Panc1 (cell line): ENCODE measurements around the gene C2orf81. TPM values are rescaled to one million over a fixed set of nuclear protein-coding genes. Genes with fewer than 3 reads are reported as not detected.
A peak's percentile ranks its signal among the peaks of the same experiment; 100 is the strongest.

Experiments
- ATAC-seq: fragments of 200-7000 bp; cut with Tn5 transposase; 2 replicates; pipeline ENCODE4 v1.9.1; 2020; ENCODE audit warnings: mild to moderate bottlenecking, moderate library complexity
- BruUV-seq: library from RNA; stranded (reverse); fragments of 400-500 nt; replicated peaks from 2 replicates; lab custom pipeline; 2021; lab: Mats Ljungman, UMichigan
- CTCF ChIA-PET: fragments of 300-600 bp; sonication (Branson Sonifier 250); formaldehyde crosslinking; loops from one replicate; lab custom pipeline; 2022; ENCODE audit warnings: antibody characterized with exemption; lab: Charles Lee
- POLR2A ChIA-PET: fragments of 300-600 bp; sonication (Branson Sonifier 250); formaldehyde crosslinking; loops from one replicate; lab custom pipeline; 2022; ENCODE audit warnings: antibody characterized with exemption; lab: Charles Lee
- DNase-seq: peaks from one replicate; pipeline ENCODE4 v3.0.0-alpha.2; 2010; ENCODE audit warnings: low read depth, low spot score
- H3K27ac ChIP-seq: 2 replicates; pipeline ENCODE4 v1.5.1; 2011; ENCODE audit warnings: mild to moderate bottlenecking, low read length, inconsistent platforms
- H3K27me3 ChIP-seq: fragments of 200-500 bp; sonication (Bioruptor generic); 2 replicates; pipeline ENCODE4 v1.6.0; 2014; ENCODE audit warnings: low read length, inconsistent platforms; ENCODE audit not compliant: control insufficient read depth, insufficient read depth
- H3K36me3 ChIP-seq: fragments of 200-500 bp; sonication (Bioruptor generic); 2 replicates; pipeline ENCODE4 v1.5.1; 2014; ENCODE audit warnings: inconsistent platforms, mild to moderate bottlenecking, low read length, moderate library complexity; ENCODE audit not compliant: control insufficient read depth, insufficient read depth
- H3K4me1 ChIP-seq: 2 replicates; pipeline ENCODE4 v1.5.1; 2011; ENCODE audit warnings: inconsistent platforms, mild to moderate bottlenecking, low read length, moderate library complexity; ENCODE audit not compliant: control insufficient read depth, insufficient read depth
- H3K4me3 ChIP-seq, 2 experiments: 2 replicates each; pipeline ENCODE4 v1.5.1; 2011 to 2012; ENCODE audit warnings: low read depth in 2 of 2, low read length in 2 of 2, mild to moderate bottlenecking in 2 of 2, inconsistent platforms in 1 of 2, moderate library complexity in 1 of 2
- H3K9me3 ChIP-seq: fragments of 200-500 bp; sonication (Bioruptor generic); 2 replicates; pipeline ENCODE4 v1.5.1; 2014; ENCODE audit warnings: low read depth, mild to moderate bottlenecking, inconsistent platforms, low read length, moderate library complexity; ENCODE audit not compliant: control insufficient read depth, insufficient read depth
- POLR2AphosphoS5 ChIP-seq: IDR thresholded peaks from 2 replicates; pipeline ENCODE4 v1.6.1; 2012; ENCODE audit warnings: mild to moderate bottlenecking, low read depth, low read length, moderate library complexity
- REST ChIP-seq, 2 experiments: IDR thresholded peaks; 2 replicates each; pipeline ENCODE4 v1.6.1; 2011 to 2012; ENCODE audit warnings: low read depth in 2 of 2, control low read depth in 1 of 2, low read length in 1 of 2, mild to moderate bottlenecking in 1 of 2, moderate library complexity in 1 of 2; ENCODE audit not compliant: insufficient read depth in 1 of 2
- SIN3A ChIP-seq: IDR thresholded peaks from 2 replicates; pipeline ENCODE4 v1.6.1; 2012; ENCODE audit warnings: low read depth, mild to moderate bottlenecking, low read length, moderate library complexity, borderline replicate concordance; ENCODE audit not compliant: insufficient read depth
- TCF7L2 ChIP-seq: IDR thresholded peaks from 2 replicates; pipeline ENCODE4 v1.6.1; 2011; ENCODE audit warnings: mild to moderate bottlenecking, low read depth, low read length, inconsistent platforms
- in situ Hi-C: cut with HindIII; loops from 2 replicates; pipeline ENCODE4 v1.10.0; 2016; ENCODE audit warnings: low sequenced_read_pairs, low pct_unique_long_range_greater_than_20kb
- intact Hi-C: fragments of 100-400 bp; cut with micrococcal nuclease; formaldehyde crosslinking; loops from one replicate; pipeline ENCODE4 v1.10.0; 2022; ENCODE audit not compliant: unreplicated experiment
- total RNA-seq: library from RNA; stranded (reverse); gene quantifications from one replicate; pipeline ENCODE4 v1.2.1, GENCODE V29; 2021; ENCODE audit not compliant: unreplicated experiment
- TF ChIP-seq, protein P1 (sequence below): fragments of 450-650 bp; IDR thresholded peaks from 2 replicates; pipeline ENCODE4 v1.5.1; 2017; ENCODE audit warnings: mild to moderate bottlenecking

Gene C2orf81
- total RNA-seq, 1 experiment from 2014 or later, result 3.9 TPM

DNA sequence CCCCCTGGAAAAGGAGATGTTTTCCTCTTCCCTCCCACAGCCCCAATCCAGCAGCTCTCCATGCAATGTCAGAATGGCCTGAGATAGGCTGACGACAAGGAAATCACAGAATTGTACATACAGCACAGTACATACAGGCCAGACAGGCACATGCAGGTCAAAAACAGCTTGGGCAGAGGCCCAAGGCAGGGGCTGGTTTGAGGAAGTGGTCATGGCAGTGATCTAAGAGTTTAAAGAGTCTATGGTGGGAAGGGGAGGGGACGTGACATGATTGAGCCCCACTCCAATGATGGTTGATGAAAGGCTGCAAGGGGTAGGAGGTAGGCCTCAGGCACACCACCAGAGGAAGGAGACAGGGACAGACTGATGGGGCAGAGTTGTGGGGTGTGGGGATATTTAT is 45.6 kb downstream of the C2orf81 start:
- no peak for TF ChIP-seq POLR2AphosphoS5
- TF ChIP-seq TCF7L2, result no peak
- no peak for TF ChIP-seq SIN3A
- TF ChIP-seq, protein P1, sequence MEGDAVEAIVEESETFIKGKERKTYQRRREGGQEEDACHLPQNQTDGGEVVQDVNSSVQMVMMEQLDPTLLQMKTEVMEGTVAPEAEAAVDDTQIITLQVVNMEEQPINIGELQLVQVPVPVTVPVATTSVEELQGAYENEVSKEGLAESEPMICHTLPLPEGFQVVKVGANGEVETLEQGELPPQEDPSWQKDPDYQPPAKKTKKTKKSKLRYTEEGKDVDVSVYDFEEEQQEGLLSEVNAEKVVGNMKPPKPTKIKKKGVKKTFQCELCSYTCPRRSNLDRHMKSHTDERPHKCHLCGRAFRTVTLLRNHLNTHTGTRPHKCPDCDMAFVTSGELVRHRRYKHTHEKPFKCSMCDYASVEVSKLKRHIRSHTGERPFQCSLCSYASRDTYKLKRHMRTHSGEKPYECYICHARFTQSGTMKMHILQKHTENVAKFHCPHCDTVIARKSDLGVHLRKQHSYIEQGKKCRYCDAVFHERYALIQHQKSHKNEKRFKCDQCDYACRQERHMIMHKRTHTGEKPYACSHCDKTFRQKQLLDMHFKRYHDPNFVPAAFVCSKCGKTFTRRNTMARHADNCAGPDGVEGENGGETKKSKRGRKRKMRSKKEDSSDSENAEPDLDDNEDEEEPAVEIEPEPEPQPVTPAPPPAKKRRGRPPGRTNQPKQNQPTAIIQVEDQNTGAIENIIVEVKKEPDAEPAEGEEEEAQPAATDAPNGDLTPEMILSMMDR, result no peak
- no peak for TF ChIP-seq REST (IDR thresholded peaks at IDR 0.05; ENCODE audit: insufficient read depth in 1 of 2, low read depth in 2 of 2, low read length in 1 of 2)
- POLR2A ChIA-PET, result no interaction called here

DNA sequence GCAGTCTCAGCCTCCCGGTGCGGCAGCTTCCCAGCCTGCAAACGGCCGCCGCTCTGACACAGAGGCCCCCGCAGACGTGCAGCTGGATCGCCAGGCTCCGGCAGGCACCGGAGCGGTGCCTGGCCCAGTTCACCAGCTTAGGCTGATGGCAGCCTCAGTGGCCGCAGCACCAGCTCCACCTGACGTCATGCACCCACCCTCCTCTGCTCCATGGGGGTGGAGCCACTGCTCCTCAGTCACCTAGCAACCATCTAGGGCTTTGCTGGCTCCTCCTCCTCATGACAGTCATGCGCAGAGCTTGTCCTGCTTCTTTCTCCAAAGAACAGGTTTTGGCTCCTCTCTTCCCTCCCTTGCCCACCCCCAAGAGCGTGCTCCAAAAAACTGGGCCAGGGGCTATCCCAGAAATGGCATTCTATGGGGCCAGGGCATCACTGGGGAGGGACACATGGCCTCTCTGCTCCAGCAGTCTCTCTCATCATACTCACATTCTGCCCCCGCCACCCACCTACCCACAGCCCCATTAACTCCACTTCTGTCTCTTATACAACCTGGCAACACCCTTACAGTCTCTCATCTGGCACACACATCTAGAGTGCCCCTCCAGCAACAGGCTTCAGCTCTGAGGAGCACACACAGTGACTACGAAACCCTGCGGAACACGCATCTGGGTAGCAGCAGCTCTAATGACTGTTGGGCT is 46.8 kb downstream of the C2orf81 start:
- DNase-seq, result no peak
- TF ChIP-seq SIN3A, result no peak
- TF ChIP-seq POLR2AphosphoS5, result no peak
- TF ChIP-seq TCF7L2, result no peak
- TF ChIP-seq REST (IDR thresholded peaks at IDR 0.05; ENCODE audit: insufficient read depth in 1 of 2, low read depth in 2 of 2, low read length in 1 of 2), result no peak
- no TSS peak for BruUV-seq
- Histone ChIP-seq H3K27me3 (no peaks in the 10 kb centered on the region), H3K9me3 (no peaks in the 10 kb centered on the region), H3K27ac (no peak overlapping the region), H3K4me3 (no peak overlapping the region; a peak in 1 of 4 replicates), H3K4me1 (no peaks in the 10 kb centered on the region), H3K36me3 (peaks cover 2% of the 10 kb centered on the region; the same call in 1 of the 2 replicates)
- intact Hi-C loops, result no loop called here
- ChIA-PET CTCF (no interaction called here), POLR2A (no interaction called here)
- in situ Hi-C loops, result no loop called here
- ATAC-seq, result peak; percentile 61; the same call in 1 of the 2 replicates

More for the DNA sequence above, 45.6 kb downstream of the C2orf81 start:
- Histone ChIP-seq H3K9me3 (no peaks in the 10 kb centered on the region), H3K36me3 (peaks cover 2% of the 10 kb centered on the region; the same call in 1 of the 2 replicates), H3K27ac (no peak overlapping the region), H3K4me3 (no peak overlapping the region), H3K4me1 (peaks cover 6% of the 10 kb centered on the region; the same call in 1 of the 2 replicates), H3K27me3 (no peaks in the 10 kb centered on the region)
- intact Hi-C loops, result no loop called here
- DNase-seq (no peak), ATAC-seq (no peak)
- in situ Hi-C loops, result no loop called here
- BruUV-seq, result no TSS peak
- CTCF ChIA-PET, result no interaction called here
